ENCODE data around the gene SNAP29. TPM values are rescaled to one million over a fixed set of nuclear protein-coding genes. Genes with fewer than 3 reads are reported as not detected.
"Not testable (repeated sequence)": the region's sequence is repeated elsewhere in the genome, so short reads cannot be mapped to it uniquely, and the experiment has no call there.

Gene SNAP29
- 10 to 100 TPM; 26.3 to 30.3 TPM for total RNA-seq
- long read RNA-seq, full-length matches to known transcripts: 68 of 96 reads
- long read RNA-seq, partial matches to known transcripts: 22 of 96 reads
- long read RNA-seq, other reads (novel, unspliced or antisense): 6 of 96 reads

GRCh38 chr22:20858615-20859416 lies at the start of gene SNAP29, which contains the start of gene PI4KA:
Gene SNAP29, plus strand, starts transcription at chr22:20859007. Its CDS starts 104 bp downstream, at chr22:20859111.
Gene PI4KA, minus strand, starts transcription at chr22:20858811. Its CDS starts 86 bp downstream, at chr22:20858725.
- intact Hi-C loops (cut with DNase I, micrococcal nuclease): no loop called here
- ATAC-seq (peak; percentile 94), DNase-seq (peak; percentile 99)

DNA sequence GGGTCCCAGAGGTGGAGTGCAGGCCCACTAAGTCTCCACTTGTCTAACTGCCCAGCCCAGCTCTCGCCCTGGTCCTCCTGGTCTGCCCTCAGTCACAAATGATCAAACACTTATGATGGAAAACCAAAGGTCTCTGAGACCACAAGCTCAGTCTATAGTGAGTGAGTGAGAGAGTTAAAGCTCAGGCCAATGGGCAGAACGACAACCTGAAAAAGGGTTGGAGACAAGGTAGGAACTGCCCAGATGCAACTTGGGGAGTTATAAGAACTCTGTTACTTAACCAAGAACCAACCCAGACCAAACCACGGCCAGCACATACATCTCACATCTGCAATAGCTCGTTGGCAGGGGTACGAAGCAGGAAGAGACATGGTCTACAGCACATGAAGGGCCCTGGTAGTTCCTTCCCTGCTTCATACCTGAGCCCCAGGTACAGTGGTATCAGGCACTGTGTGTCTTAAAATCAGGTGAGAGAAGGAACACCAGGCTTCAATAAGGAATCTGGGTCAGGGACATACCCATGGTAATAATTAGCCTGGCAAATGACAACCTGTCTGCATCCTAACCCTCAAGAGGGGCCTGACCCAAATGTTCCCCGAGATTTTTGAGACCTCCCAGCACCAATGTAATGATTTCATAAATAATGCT lies 49.1 kb upstream of the SNAP29 start:
- DNase-seq: no peak
- intact Hi-C loops (cut with DNase I, micrococcal nuclease): no loop called here
- no peak for ATAC-seq

DNA sequence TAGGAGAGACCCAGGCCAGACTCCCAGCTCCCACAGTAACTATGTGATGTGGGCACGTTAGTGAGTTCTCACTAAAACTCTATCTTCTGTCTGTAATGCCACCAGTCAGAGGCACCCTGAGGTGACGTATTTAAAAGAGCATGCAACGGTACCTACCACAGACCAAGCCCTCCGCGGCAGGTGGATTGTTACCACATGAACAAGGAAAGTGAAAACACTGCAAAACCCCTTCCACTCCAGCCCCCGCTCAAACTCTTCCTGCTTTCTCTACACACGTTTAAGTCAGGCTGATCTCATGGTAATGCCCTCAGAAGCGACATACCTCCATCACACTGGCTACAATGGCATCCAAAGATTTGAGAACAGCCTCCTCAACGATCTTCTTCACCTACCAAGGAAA lies 48.2 kb upstream of the SNAP29 start:
- intact Hi-C loops (cut with DNase I, micrococcal nuclease): no loop called here
- no peak for DNase-seq
- ATAC-seq: no peak

DNA sequence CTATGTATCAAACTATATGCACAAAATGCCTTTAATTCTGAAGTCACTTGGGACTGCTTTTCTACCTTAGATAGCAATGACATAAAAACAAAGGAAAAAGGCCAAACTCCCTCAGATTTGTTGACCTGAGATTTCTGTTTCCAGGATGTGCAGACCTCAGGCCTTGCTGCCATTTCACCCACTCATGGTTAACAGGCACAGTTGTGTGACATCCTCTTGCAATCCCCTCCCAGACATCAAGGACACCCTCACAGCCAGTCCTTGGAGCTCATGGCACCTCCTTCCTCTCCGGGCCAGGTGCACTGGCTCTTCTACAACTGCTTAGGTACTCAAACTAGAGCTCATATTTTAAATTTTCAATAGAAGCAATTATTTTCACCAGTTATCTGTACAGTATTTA lies 47.6 kb upstream of the SNAP29 start:
- ATAC-seq (no peak), DNase-seq (no peak)
- intact Hi-C loops (cut with DNase I, micrococcal nuclease): no loop called here

- intact Hi-C loops (cut with DNase I, micrococcal nuclease): no loop called here
- no peak for ATAC-seq
- DNase-seq: no peak
Measured at GRCh38 chr22:20811971-20812660, 46.7 kb upstream of the SNAP29 start.

- DNase-seq (no peak), ATAC-seq (no peak)
- intact Hi-C loops (cut with DNase I, micrococcal nuclease): no loop called here
Measured at GRCh38 chr22:20813056-20813455, 45.8 kb upstream of the SNAP29 start.

DNA sequence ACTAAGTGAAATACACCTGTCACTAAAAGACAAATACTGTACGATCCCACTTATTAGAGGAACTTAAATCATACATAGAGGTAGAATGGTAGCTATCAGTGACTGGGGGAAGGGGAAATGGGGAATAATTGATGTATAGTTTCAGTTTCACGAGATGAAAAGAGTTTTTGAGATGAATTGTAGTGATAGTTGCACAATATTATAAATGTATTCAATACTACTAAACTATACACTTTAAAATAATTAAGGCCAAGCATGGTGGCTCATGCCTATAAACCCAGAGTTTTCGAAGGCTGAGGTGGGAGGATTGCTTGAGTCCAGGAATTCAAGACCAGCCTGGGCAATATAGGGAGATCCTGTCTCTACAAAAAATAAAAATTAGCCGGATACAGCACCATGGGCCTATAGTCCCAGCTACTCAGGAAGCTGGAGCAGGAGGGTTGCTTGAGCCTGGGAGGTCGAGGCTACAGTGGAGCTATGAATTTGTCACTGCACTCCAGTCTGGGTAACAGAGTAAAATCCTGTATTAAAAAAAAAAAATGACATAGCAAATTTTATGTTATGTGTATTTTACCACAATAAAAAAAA lies 44.5 kb upstream of the SNAP29 start:
- intact Hi-C loops (cut with DNase I, micrococcal nuclease): no loop called here
- ATAC-seq: no peak
- DNase-seq: no peak

GRCh38 chr22:20815477-20816050 lies 43.2 kb upstream of the SNAP29 start:
- intact Hi-C loops (cut with DNase I, micrococcal nuclease): no loop called here
- DNase-seq (no peak), ATAC-seq (no peak)

DNA sequence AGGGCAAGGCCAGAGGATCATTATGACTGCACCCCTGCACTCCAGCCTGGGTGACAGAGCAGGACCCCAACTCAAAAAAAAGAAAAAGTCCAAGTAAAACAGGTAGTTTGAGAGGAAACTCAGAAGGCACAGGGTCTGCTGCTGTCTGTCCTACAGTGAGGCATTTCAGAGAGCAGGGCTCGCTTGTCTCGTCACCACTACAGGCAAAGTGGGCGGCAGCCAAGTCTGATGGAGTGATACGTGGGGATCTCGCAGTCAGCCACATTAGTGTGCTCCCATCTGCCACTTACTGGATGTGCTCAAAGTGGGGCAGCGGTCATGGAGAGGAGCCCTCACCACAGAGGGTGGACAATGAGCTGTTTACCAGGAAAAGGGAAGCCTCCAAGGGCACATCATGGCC lies 42.2 kb upstream of the SNAP29 start:
- ATAC-seq (no peak), DNase-seq (no peak)
- intact Hi-C loops (cut with DNase I, micrococcal nuclease): no loop called here

GRCh38 chr22:20818471-20818870 lies 40.3 kb upstream of the SNAP29 start:
- intact Hi-C loops (cut with DNase I, micrococcal nuclease): no loop called here
- ATAC-seq: no peak
- no peak for DNase-seq

DNA sequence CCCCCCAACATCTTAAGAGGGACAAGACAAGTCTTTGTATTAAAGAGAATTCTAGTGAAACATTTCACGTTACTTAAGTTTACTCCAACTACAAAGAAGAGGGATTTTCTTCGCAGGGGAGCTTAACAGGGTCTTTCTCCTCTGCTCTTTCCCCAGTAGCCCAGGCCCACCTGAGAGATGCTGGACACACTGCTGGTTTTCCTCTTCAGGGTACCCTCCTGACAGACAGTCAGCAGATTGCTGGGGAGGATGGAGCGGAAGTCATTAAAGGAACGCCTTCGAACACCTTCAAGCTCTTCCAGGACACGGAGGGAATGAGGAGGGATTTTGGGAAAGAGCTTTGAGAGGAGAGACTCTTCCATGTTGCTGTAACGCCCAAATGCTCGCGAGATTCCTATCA lies 39.3 kb upstream of the SNAP29 start:
- ATAC-seq (no peak), DNase-seq (no peak)
- intact Hi-C loops (cut with DNase I, micrococcal nuclease): no loop called here

- intact Hi-C loops (cut with DNase I, micrococcal nuclease); ATAC-seq; DNase-seq: not testable (repeated sequence)
Measured at GRCh38 chr22:20821717-20822239, 37.0 kb upstream of the SNAP29 start.

- ATAC-seq (no peak), DNase-seq (no peak)
- intact Hi-C loops (cut with DNase I, micrococcal nuclease): no loop called here
Measured at GRCh38 chr22:20822240-20822639, 36.6 kb upstream of the SNAP29 start.

DNA sequence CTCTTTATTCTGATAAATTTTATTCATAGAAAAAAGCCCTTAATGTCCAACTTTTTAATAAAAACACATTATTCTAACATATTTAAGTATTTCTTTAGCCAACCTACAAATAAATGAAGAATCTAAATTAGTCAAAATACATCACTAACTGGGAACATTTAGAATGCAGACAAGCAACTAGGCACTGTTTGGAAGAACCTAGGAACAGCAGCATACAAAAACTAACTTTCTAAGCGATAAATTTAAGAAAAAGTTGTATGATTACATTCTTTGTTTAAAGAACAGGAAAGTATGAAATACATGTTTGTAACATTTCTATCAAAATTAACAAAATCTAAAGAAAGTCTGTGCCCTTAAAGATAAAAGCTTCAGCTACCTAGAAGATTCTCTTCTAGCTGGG lies 35.5 kb upstream of the SNAP29 start:
- intact Hi-C loops (cut with DNase I, micrococcal nuclease): no loop called here
- no peak for ATAC-seq
- no peak for DNase-seq

GRCh38 chr22:20825216-20825615 lies 33.6 kb upstream of the SNAP29 start:
- ATAC-seq; DNase-seq; intact Hi-C loops (cut with DNase I, micrococcal nuclease): not testable (repeated sequence)

DNA sequence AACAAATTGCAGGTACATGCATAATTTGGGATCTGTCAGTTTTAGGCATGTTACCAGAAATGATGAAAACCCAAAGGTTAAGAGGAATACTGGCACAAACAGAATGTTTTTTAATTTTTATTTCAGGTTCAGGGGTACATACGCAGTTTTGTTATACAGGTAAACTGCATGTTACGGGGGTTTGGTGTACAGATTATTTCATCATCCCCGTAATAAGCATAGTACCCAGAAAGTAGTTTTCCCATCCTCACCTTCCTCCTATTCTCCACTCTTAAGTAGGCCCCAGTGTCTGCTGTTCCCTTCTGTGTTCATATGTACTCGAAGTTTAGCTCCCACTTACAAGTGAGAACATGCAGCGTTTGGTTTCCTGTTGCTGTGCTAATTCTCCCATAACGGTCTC lies 33.2 kb upstream of the SNAP29 start:
- no peak for DNase-seq
- intact Hi-C loops (cut with DNase I, micrococcal nuclease): no loop called here
- ATAC-seq: no peak

DNA sequence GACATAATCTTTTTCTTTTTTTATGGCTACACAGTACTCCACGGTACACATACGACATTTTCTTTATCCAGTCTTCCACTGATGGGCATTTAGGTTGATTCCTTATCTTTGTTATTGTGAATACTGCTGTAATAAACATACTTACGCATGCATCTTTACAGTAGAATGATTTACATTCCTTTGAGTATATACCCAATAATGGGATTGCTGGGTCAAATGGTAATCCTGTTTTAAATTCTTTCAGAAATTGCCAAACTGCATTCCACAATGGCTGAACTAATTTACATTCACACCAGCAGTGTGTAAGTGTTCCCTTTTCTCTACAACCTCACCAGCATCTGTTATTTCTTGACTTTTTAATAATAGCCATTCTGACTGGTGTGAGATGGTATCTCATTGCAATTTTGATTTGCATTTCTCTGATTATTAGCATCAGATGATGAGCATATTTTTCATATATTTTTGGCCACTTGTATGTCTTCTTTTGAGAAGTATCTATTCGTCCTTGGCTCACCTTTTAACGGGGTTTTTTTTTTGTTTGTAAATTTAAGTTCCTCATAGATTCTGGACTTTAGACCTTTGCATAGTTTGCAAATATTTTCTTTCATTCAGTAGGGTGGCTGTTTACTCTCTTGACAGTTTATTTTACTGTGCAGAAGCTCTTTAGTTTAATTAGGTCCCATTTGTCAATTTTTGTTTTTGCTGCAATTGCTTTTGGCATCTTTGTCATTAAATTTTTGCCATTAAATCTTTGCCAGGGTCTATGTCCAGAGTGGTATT lies 32.2 kb upstream of the SNAP29 start:
- peak; percentile 30 for ATAC-seq
- DNase-seq; intact Hi-C loops (cut with DNase I, micrococcal nuclease): not testable (repeated sequence)

All from left colon (tissue), 2 donors.